ENCODE measurements around the gene BORCS8. TPM values are rescaled to one million over a fixed set of nuclear protein-coding genes. Genes with fewer than 3 reads are reported as not detected.

Gene BORCS8
- total RNA-seq, 1 donor from 2014 or later = 33.5 TPM

- H3K27me3 ChIP-seq (ENCODE audit: insufficient read depth, low read length) = peaks cover 6% of the 10 kb centered on the region
- no peak overlapping the region for H2AFZ ChIP-seq (ENCODE audit: low read depth, low read length)
- Mint-ChIP-seq H3K4me3 (ENCODE audit: unreplicated experiment) (no peak overlapping the region), H3K27me3 (ENCODE audit: low read depth, unreplicated experiment) (peaks cover 42% of the 10 kb centered on the region), H3K4me1 (ENCODE audit: low read depth, unreplicated experiment) (no peaks in the 10 kb centered on the region), H3K9me3 (ENCODE audit: unreplicated experiment) (peaks cover 18% of the 10 kb centered on the region), H3K36me3 (ENCODE audit: low read depth, unreplicated experiment) (peaks cover 3% of the 10 kb centered on the region), H3K27ac (ENCODE audit: unreplicated experiment) (no peak overlapping the region)
- H4K20me1 ChIP-seq (ENCODE audit: insufficient read depth, low read length) = no peaks in the 10 kb centered on the region
- H3K36me3 ChIP-seq (ENCODE audit: insufficient read depth, low read length) = no peaks in the 10 kb centered on the region
- no peaks in the 10 kb centered on the region for H3K79me2 ChIP-seq (ENCODE audit: insufficient read depth, low read length)
- no peak overlapping the region for H3K9ac ChIP-seq (ENCODE audit: low read length)
- no peak for TF ChIP-seq CTCF (IDR thresholded peaks at IDR 0.05; ENCODE audit: insufficient read depth, low read depth, low read length)
- TF ChIP-seq EZH2 (IDR thresholded peaks at IDR 0.05; ENCODE audit: insufficient read depth, low read length) = no peak
- H3K4me2 ChIP-seq (ENCODE audit: low read length) = no peak overlapping the region
- H3K4me1 ChIP-seq (ENCODE audit: insufficient read depth, low read length) = no peaks in the 10 kb centered on the region
- DNase-seq (ENCODE audit: low read depth) = no peak
- H3K27ac ChIP-seq (ENCODE audit: low read depth, low read length) = no peak overlapping the region
- no peak for FAIRE-seq
- peaks cover 11% of the 10 kb centered on the region for H3K9me3 ChIP-seq (ENCODE audit: insufficient read depth, low read depth, low read length)
- no peak overlapping the region for H3K4me3 ChIP-seq (ENCODE audit: insufficient read depth, low read depth, low read length)
Observed at GRCh38 chr19:19229701-19230100, 37.7 kb upstream of the BORCS8 start.

GRCh38 chr19:19227217-19227616 lies 35.3 kb upstream of the BORCS8 start:
- Histone ChIP-seq H3K27ac (ENCODE audit: low read depth, low read length) (no peak overlapping the region), H2AFZ (ENCODE audit: low read depth, low read length) (no peak overlapping the region), H3K79me2 (ENCODE audit: insufficient read depth, low read length) (no peaks in the 10 kb centered on the region), H3K9me3 (ENCODE audit: insufficient read depth, low read depth, low read length) (no peaks in the 10 kb centered on the region), H3K4me2 (ENCODE audit: low read length) (no peak overlapping the region), H3K27me3 (ENCODE audit: insufficient read depth, low read length) (peaks cover 6% of the 10 kb centered on the region), H3K36me3 (ENCODE audit: insufficient read depth, low read length) (no peaks in the 10 kb centered on the region), H3K9ac (ENCODE audit: low read length) (no peak overlapping the region), H3K4me1 (ENCODE audit: insufficient read depth, low read length) (no peaks in the 10 kb centered on the region), H3K4me3 (ENCODE audit: insufficient read depth, low read depth, low read length) (no peak overlapping the region), H4K20me1 (ENCODE audit: insufficient read depth, low read length) (no peaks in the 10 kb centered on the region)
- FAIRE-seq = no peak
- no peak for DNase-seq (ENCODE audit: low read depth)
- Mint-ChIP-seq H3K36me3 (ENCODE audit: low read depth, unreplicated experiment) (no peaks in the 10 kb centered on the region), H3K27me3 (ENCODE audit: low read depth, unreplicated experiment) (peaks cover 58% of the 10 kb centered on the region), H3K4me3 (ENCODE audit: unreplicated experiment) (no peak overlapping the region), H3K9me3 (ENCODE audit: unreplicated experiment) (peaks cover 7% of the 10 kb centered on the region), H3K27ac (ENCODE audit: unreplicated experiment) (no peak overlapping the region), H3K4me1 (ENCODE audit: low read depth, unreplicated experiment) (no peaks in the 10 kb centered on the region)
- TF ChIP-seq EZH2 (IDR thresholded peaks at IDR 0.05; ENCODE audit: insufficient read depth, low read length) = no peak
- no peak for TF ChIP-seq CTCF (IDR thresholded peaks at IDR 0.05; ENCODE audit: insufficient read depth, low read depth, low read length)

- FAIRE-seq (no peak), DNase-seq (ENCODE audit: low read depth) (no peak)
- H3K4me1 Mint-ChIP-seq (ENCODE audit: low read depth, unreplicated experiment) = no peaks in the 10 kb centered on the region
Observed at GRCh38 chr19:19226663-19227062, 34.7 kb upstream of the BORCS8 start.

More at GRCh38 chr19:19226663-19227062, 34.7 kb upstream of the BORCS8 start:
- H2AFZ ChIP-seq (ENCODE audit: low read depth, low read length) = no peak overlapping the region
- Mint-ChIP-seq H3K9me3 (ENCODE audit: unreplicated experiment) (peaks cover 5% of the 10 kb centered on the region), H3K36me3 (ENCODE audit: low read depth, unreplicated experiment) (no peaks in the 10 kb centered on the region), H3K27me3 (ENCODE audit: low read depth, unreplicated experiment) (peaks cover 59% of the 10 kb centered on the region), H3K4me3 (ENCODE audit: unreplicated experiment) (no peak overlapping the region), H3K27ac (ENCODE audit: unreplicated experiment) (no peak overlapping the region)
- no peak overlapping the region for H3K4me2 ChIP-seq (ENCODE audit: low read length)
- H4K20me1 ChIP-seq (ENCODE audit: insufficient read depth, low read length) = no peaks in the 10 kb centered on the region
- TF ChIP-seq EZH2 (IDR thresholded peaks at IDR 0.05; ENCODE audit: insufficient read depth, low read length) (no peak), CTCF (IDR thresholded peaks at IDR 0.05; ENCODE audit: insufficient read depth, low read depth, low read length) (no peak)
- no peaks in the 10 kb centered on the region for H3K4me1 ChIP-seq (ENCODE audit: insufficient read depth, low read length)
- H3K4me3 ChIP-seq (ENCODE audit: insufficient read depth, low read depth, low read length) = no peak overlapping the region
- no peak overlapping the region for H3K9ac ChIP-seq (ENCODE audit: low read length)
- H3K79me2 ChIP-seq (ENCODE audit: insufficient read depth, low read length) = no peaks in the 10 kb centered on the region
- H3K27me3 ChIP-seq (ENCODE audit: insufficient read depth, low read length) = peaks cover 6% of the 10 kb centered on the region
- no peak overlapping the region for H3K27ac ChIP-seq (ENCODE audit: low read depth, low read length)
- no peaks in the 10 kb centered on the region for H3K9me3 ChIP-seq (ENCODE audit: insufficient read depth, low read depth, low read length)
- no peaks in the 10 kb centered on the region for H3K36me3 ChIP-seq (ENCODE audit: insufficient read depth, low read length)

Data from astrocyte (in vitro differentiated cells and primary cell).